K562 (cell line): ENCODE data around the gene DCAF6. TPM values are rescaled to one million over a fixed set of nuclear protein-coding genes. Genes with fewer than 3 reads are reported as not detected.
A peak's percentile ranks its signal among the peaks of the same experiment; 100 is the strongest.
"Not testable (repeated sequence)": the region's sequence is repeated elsewhere in the genome, so short reads cannot be mapped to it uniquely, and the experiment has no call there.

Experiments
- ATAC-seq: fragments of 200-7000 bp; cut with Tn5 transposase; 3 replicates; pipeline ENCODE4 v1.9.1; 2020; ENCODE audit warnings: moderate library complexity
- BruUV-seq: library from RNA; stranded (reverse); fragments of 400-500 nt; replicated peaks from 2 replicates; lab custom pipeline; 2021; lab: Mats Ljungman, UMichigan
- CTCF ChIA-PET: fragments of 300-600 bp; formaldehyde crosslinking; extraction: SDS; loops from one replicate; lab custom pipeline; 2021; ENCODE audit warnings: low intra/inter-chr PET ratio; lab: Yijun Ruan, JAX
- POLR2A ChIA-PET: fragments of 300-600, 350-650 bp; sonication (Branson Sonifier 250); formaldehyde crosslinking; extraction: SDS; loops from one replicate; lab custom pipeline; 2021; ENCODE audit warnings: antibody characterized with exemption, inconsistent platforms; lab: Yijun Ruan, JAX
- DNase-seq, 4 experiments: peaks; one replicate each; pipeline versions ENCODE4 v3.0.0 to v3.0.0-alpha.2; 2011 to 2018; ENCODE audit warnings: low spot score in 3 of 4, mixed read lengths in 3 of 4; ENCODE audit errors: extremely low read depth in 1 of 4
- FAIRE-seq: peaks from 2 replicates; lab custom pipeline; 2011; peaks lifted over from hg19 to GRCh38; lab: Jason Lieb, UNC
- H2AFZ ChIP-seq: 2 replicates; pipeline ENCODE4 v1.6.0; 2011; ENCODE audit warnings: low read depth, low read length, control low read depth, inconsistent platforms
- H3K27ac ChIP-seq: fragments of 200-600 bp; 3 replicates; pipeline ENCODE4 v1.8.0; 2011; ENCODE audit warnings: low read depth, mild to moderate bottlenecking, control low read depth, inconsistent platforms, low read length, moderate library complexity, mixed read lengths; ENCODE audit errors: extremely low read depth
- H3K27me3 ChIP-seq, 2 experiments: fragments of 300-600 bp in 1 of 2; 2 replicates in 1 of 2; 3 replicates in 1 of 2; pipeline versions ENCODE4 v1.6.0 to v1.8.0; 2011; ENCODE audit warnings: inconsistent platforms in 2 of 2, low read length in 2 of 2, mild to moderate bottlenecking in 1 of 2, mixed read lengths in 1 of 2, moderate library complexity in 1 of 2; ENCODE audit not compliant: control insufficient read depth in 2 of 2, insufficient read depth in 2 of 2
- H3K36me3 ChIP-seq: fragments of 300-600 bp; 3 replicates; pipeline ENCODE4 v1.8.0; 2011; ENCODE audit warnings: mild to moderate bottlenecking, low read length, inconsistent platforms; ENCODE audit not compliant: control insufficient read depth, insufficient read depth
- H3K4me1 ChIP-seq, 2 experiments: fragments of 200-600 bp in 1 of 2; replicated peaks in 1 of 2; 2 replicates in 1 of 2; 3 replicates in 1 of 2; pipeline versions ENCODE4 v1.5.1 to v1.8.0; 2011; ENCODE audit warnings: inconsistent platforms in 2 of 2, low read length in 2 of 2, mild to moderate bottlenecking in 1 of 2, mixed read lengths in 1 of 2, moderate library complexity in 1 of 2; ENCODE audit not compliant: control insufficient read depth in 2 of 2, insufficient read depth in 2 of 2
- H3K4me2 ChIP-seq: 2 replicates; pipeline ENCODE4 v1.6.1; 2011; ENCODE audit warnings: low read length, control low read depth, inconsistent platforms, mixed read lengths; ENCODE audit not compliant: insufficient read depth
- H3K4me3 ChIP-seq: fragments of 200-600 bp; sonication (generic), shearing (Covaris generic); 2 replicates; pipeline ENCODE4 v1.5.1; 2016; ENCODE audit warnings: control low read depth, inconsistent platforms
- H3K79me2 ChIP-seq: fragments of 200-600 bp; 3 replicates; pipeline ENCODE4 v1.8.0; 2011; ENCODE audit warnings: low read length, inconsistent platforms; ENCODE audit not compliant: control insufficient read depth, insufficient read depth
- H3K9ac ChIP-seq, 2 experiments: 2 replicates each; pipeline versions ENCODE4 v1.6.0 to v1.6.1; 2011; ENCODE audit warnings: low read depth in 2 of 2, low read length in 2 of 2, control low read depth in 1 of 2, inconsistent platforms in 1 of 2, mild to moderate bottlenecking in 1 of 2, mixed read lengths in 1 of 2; ENCODE audit not compliant: insufficient read depth in 1 of 2
- H3K9me1 ChIP-seq: one replicate; pipeline ENCODE4 v1.6.0; 2011; ENCODE audit warnings: inconsistent platforms, mild to moderate bottlenecking, low read length, moderate library complexity; ENCODE audit not compliant: control insufficient read depth, insufficient read depth
- H3K9me3 ChIP-seq: replicated peaks from 2 replicates; pipeline ENCODE4 v1.5.1; 2011; ENCODE audit warnings: low read depth, low read length, inconsistent platforms; ENCODE audit not compliant: control insufficient read depth, insufficient read depth
- H4K20me1 ChIP-seq: replicated peaks from 2 replicates; pipeline ENCODE4 v1.6.1; 2011; ENCODE audit warnings: low read length, inconsistent platforms, mixed read lengths; ENCODE audit not compliant: control insufficient read depth, insufficient read depth
- ETV5 ChIP-seq: sonication (generic); formaldehyde crosslinking; IDR thresholded peaks from 2 replicates; pipeline ENCODE4 v1.4.0; 2020; ENCODE audit warnings: low read depth, mild to moderate bottlenecking, missing genetic modification reagents
- KAT7 ChIP-seq: sonication (generic); formaldehyde crosslinking; IDR thresholded peaks from 2 replicates; pipeline ENCODE4 v1.8.0; 2022; ENCODE audit warnings: missing genetic modification reagents, mild to moderate bottlenecking, borderline replicate concordance
- YY1 ChIP-seq, 3 experiments: IDR thresholded peaks; 2 replicates each; pipeline ENCODE4 v1.6.1; 2011; ENCODE audit warnings: low read length in 2 of 3, mild to moderate bottlenecking in 2 of 3, moderate library complexity in 2 of 3, borderline replicate concordance in 1 of 3, control low read depth in 1 of 3, low read depth in 1 of 3; ENCODE audit not compliant: insufficient read depth in 3 of 3, insufficient replicate concordance in 2 of 3, control insufficient read depth in 1 of 3, insufficient read length in 1 of 3; ENCODE audit errors: extremely low read depth in 1 of 3
- ZNF146 ChIP-seq: IDR thresholded peaks from one replicate; pipeline ENCODE4 v1.6.1; 2018; ENCODE audit warnings: missing compliant biosample characterization; ENCODE audit not compliant: unreplicated experiment
- ZNF717 ChIP-seq: fragments of 250-450 bp; sonication (Bioruptor Pico); IDR thresholded peaks from 2 replicates; pipeline ENCODE4 v1.5.0; 2021
- WGBS: fragments of 100-300 bp; shearing (Covaris generic); methylation state at CpG from one replicate; pipeline ENCODE4 v1.1.6; 2016; ENCODE audit warnings: low coverage, mixed read lengths; ENCODE audit not compliant: insufficient coverage; ENCODE audit errors: missing lambda C conversion rate; 5-methylcytosine and 5-hydroxymethylcytosine counted together
- in situ Hi-C: fragments of 300-500 bp; cut with MboI; formaldehyde crosslinking; loops from 4 replicates; pipeline ENCODE4 v1.15.0; 2018; ENCODE audit warnings: inconsistent platforms, mixed read lengths
- intact Hi-C: fragments of 100-400 bp; cut with micrococcal nuclease; formaldehyde crosslinking; loops from 2 replicates; pipeline ENCODE4 v1.14.2; 2022
- polyA plus RNA-seq, 8 experiments: library from polyadenylated mRNA; depleted of rRNA in 4 of 8; stranded (reverse) in 5 of 8; unstranded in 3 of 8; fragments of >200 nt; fragmentation: Nextera tagmentation in 2 of 8; fragmentation: Illumina TruSeq in 1 of 8; extraction: Ambion mirVana in 2 of 8; extraction: Trizol in 1 of 8; gene quantifications; 2 replicates each; pipeline versions ENCODE4 v1.2.1 to v1.2.3, GENCODE V29; 2011 to 2014; ENCODE audit warnings: inconsistent platforms in 1 of 8, missing spikeins in 1 of 8
- total RNA-seq, 7 experiments: library from RNA; depleted of rRNA in 6 of 7; stranded (reverse); fragments of >200 nt in 6 of 7; fragmentation: Illumina TruSeq in 2 of 7; extraction: Trizol in 2 of 7; gene quantifications; 2 replicates each; pipeline versions ENCODE4 v1.2.1 to v1.2.3, GENCODE V29; 2011 to 2021; ENCODE audit warnings: low replicate concordance in 1 of 7
- TF ChIP-seq, protein P1 (sequence below): fragments of 450-650 bp; IDR thresholded peaks from one replicate; pipeline ENCODE4 v1.6.1; 2018; ENCODE audit warnings: mild to moderate bottlenecking, moderate library complexity; ENCODE audit not compliant: partially characterized antibody

DCAF6 gene
- total and polyA plus RNA-seq, 9 of the 15 experiments (the other 6 are each of a cell fraction or from before 2014, with no cell fraction given), result 19.1 to 102 (median 46.3) TPM

DNA sequence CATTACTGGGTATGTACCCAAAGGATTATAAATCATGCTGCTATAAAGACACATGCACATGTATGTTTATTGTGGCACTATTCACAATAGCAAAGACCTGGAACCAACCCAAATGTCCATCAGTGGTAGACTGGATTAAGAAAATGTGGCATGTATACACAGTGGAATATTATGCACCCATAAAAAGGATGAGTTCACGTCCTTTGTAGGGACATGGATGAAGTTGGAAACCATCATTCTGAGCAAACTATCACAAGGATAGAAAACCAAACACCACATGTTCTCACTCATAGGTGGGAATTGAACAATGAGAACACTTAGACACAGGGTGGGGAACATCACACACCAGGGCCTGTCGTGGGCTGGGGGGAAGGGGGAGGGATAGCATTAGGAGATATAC, 49.3 kb upstream of the DCAF6 start:
- H3K9ac ChIP-seq, POLR2A ChIA-PET, H3K4me3 ChIP-seq: not testable (repeated sequence)

DNA sequence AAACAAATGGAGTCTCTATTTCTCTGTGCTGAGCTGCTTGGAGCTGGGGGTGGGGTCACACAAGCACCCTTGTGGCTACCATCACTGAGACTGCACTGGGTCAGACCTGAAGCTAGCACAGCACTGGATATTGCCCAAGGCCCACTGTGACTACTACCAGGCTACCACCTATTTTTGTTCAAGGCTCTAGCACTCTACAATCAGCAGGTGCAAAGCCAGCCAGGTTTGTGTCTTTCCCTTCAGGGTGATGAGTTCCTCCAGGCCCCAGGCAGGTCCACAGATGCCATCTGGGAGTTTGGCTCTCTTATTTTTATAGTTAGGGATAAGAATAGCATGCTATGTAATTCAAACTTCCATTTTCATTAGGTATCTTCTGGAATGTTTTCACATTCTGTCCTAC, 46.1 kb upstream of the DCAF6 start:
- no peaks in the 10 kb centered on the region for H3K9me1 ChIP-seq
- no peak overlapping the region for H3K27ac ChIP-seq
- H3K27me3 ChIP-seq, result no peaks in the 10 kb centered on the region
- no TSS peak for BruUV-seq
- no peak overlapping the region for H3K4me3 ChIP-seq
- H3K4me2 ChIP-seq, result no peak overlapping the region
- H4K20me1 ChIP-seq, result no peaks in the 10 kb centered on the region
- TF ChIP-seq ETV5 (CRISPR knock-in tag), result no peak
- TF ChIP-seq, protein P1, sequence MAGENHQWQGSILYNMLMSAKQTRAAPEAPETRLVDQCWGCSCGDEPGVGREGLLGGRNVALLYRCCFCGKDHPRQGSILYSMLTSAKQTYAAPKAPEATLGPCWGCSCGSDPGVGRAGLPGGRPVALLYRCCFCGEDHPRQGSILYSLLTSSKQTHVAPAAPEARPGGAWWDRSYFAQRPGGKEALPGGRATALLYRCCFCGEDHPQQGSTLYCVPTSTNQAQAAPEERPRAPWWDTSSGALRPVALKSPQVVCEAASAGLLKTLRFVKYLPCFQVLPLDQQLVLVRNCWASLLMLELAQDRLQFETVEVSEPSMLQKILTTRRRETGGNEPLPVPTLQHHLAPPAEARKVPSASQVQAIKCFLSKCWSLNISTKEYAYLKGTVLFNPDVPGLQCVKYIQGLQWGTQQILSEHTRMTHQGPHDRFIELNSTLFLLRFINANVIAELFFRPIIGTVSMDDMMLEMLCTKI, result no peak
- no peak for TF ChIP-seq YY1 (IDR thresholded peaks at IDR 0.05; ENCODE audit: borderline replicate concordance in 1 of 3, control insufficient read depth in 1 of 3, extremely low read depth in 1 of 3, insufficient read depth in 3 of 3, insufficient read length in 1 of 3, insufficient replicate concordance in 2 of 3, low read depth in 1 of 3, low read length in 2 of 3)
- no peak for TF ChIP-seq ZNF717 (CRISPR knock-in tag)
- no peak for TF ChIP-seq KAT7
- TF ChIP-seq, all 486 proteins: peak for 0
- in situ Hi-C loops (no loop called here), intact Hi-C loops (no loop called here)
- Histone ChIP-seq H3K4me1 (no peaks in the 10 kb centered on the region), H3K9ac (no peak overlapping the region), H2AFZ (no peak overlapping the region), H3K9me3 (no peaks in the 10 kb centered on the region), H3K36me3 (0 out of 3 replicates have a peak, but pooled peaks cover under 1% of the 10 kb centered on the region), H3K79me2 (peaks cover 7% of the 10 kb centered on the region; the same call in 2 of the 3 replicates)
- CTCF ChIA-PET, result no interaction called here
- ATAC-seq, result no peak
- no peak for DNase-seq
- POLR2A ChIA-PET, result interaction anchor here (1.0 kb wide), 1 partner anchor 12 kb away, joined by 3 read pairs; no protein-coding TSS in a partner anchor
- FAIRE-seq, result no peak

More for the DNA sequence above, 49.3 kb upstream of the DCAF6 start:
- H3K4me2 ChIP-seq, H3K4me1 ChIP-seq, H3K9me3 ChIP-seq, H2AFZ ChIP-seq, H3K79me2 ChIP-seq, H3K27ac ChIP-seq, H3K27me3 ChIP-seq, CTCF ChIA-PET, ATAC-seq, DNase-seq, FAIRE-seq, BruUV-seq, in situ Hi-C loops, H3K9me1 ChIP-seq, H3K36me3 ChIP-seq, intact Hi-C loops, H4K20me1 ChIP-seq: not testable (repeated sequence)
- WGBS, result 79% methylated on average over 1 of the region's 2 CpGs
- TF ChIP-seq ZNF146 (CRISPR knock-in tag), result peak; percentile 69
